MM.1S (cell line): ENCODE results near the gene ZNRF3.
"Not testable (repeated sequence)": the region's sequence is repeated elsewhere in the genome, so short reads cannot be mapped to it uniquely, and the experiment has no call there.

Experiments
- DNase-seq: peaks from one replicate; pipeline ENCODE4 v3.0.0-alpha.2; 2015
- H2AFZ ChIP-seq: fragments of 300-600 bp; sonication (generic); 2 replicates; pipeline ENCODE4 v1.6.0; 2016; ENCODE audit warnings: antibody characterized with exemption, low read length
- H3F3A ChIP-seq: fragments of 300-600 bp; sonication (generic); 2 replicates; pipeline ENCODE4 v1.6.1; 2016; ENCODE audit warnings: mild to moderate bottlenecking, antibody characterized with exemption, low read length, moderate library complexity, mixed read lengths; ENCODE audit not compliant: insufficient read depth
- H3K27ac ChIP-seq: fragments of 300-600 bp; sonication (generic); 2 replicates; pipeline ENCODE4 v1.5.1; 2016; ENCODE audit warnings: mild to moderate bottlenecking, low read length
- H3K27me3 ChIP-seq: fragments of 300-600 bp; sonication (generic); replicated peaks from 2 replicates; pipeline ENCODE4 v1.6.0; 2016; ENCODE audit warnings: low read length; ENCODE audit not compliant: insufficient read depth
- H3K36me3 ChIP-seq: fragments of 300-600 bp; sonication (generic); replicated peaks from 2 replicates; pipeline ENCODE4 v1.6.1; 2016; ENCODE audit warnings: mild to moderate bottlenecking, low read length, mixed read lengths; ENCODE audit not compliant: insufficient read depth
- H3K4me1 ChIP-seq: fragments of 300-600 bp; sonication (generic); 2 replicates; pipeline ENCODE4 v1.6.1; 2016; ENCODE audit warnings: low read length, mixed read lengths
- H3K4me2 ChIP-seq: fragments of 300-600 bp; sonication (generic); 2 replicates; pipeline ENCODE4 v1.6.0; 2016; ENCODE audit warnings: low read depth, low read length
- H3K4me3 ChIP-seq: fragments of 300-600 bp; sonication (generic); 2 replicates; pipeline ENCODE4 v1.5.1; 2016; ENCODE audit warnings: low read length, mixed read lengths
- H3K79me2 ChIP-seq: fragments of 300-600 bp; sonication (generic); 2 replicates; pipeline ENCODE4 v1.6.1; 2016; ENCODE audit warnings: mixed run types, low read length, mixed read lengths
- H3K9ac ChIP-seq: fragments of 300-600 bp; sonication (generic); 2 replicates; pipeline ENCODE4 v1.6.1; 2016; ENCODE audit warnings: low read length, mixed read lengths
- H3K9me2 ChIP-seq: fragments of 300-600 bp; sonication (generic); replicated peaks from 2 replicates; pipeline ENCODE4 v1.6.1; 2016; ENCODE audit warnings: mild to moderate bottlenecking, low read length, mixed read lengths; ENCODE audit not compliant: insufficient read depth
- H3K9me3 ChIP-seq: fragments of 300-600 bp; sonication (generic); replicated peaks from 2 replicates; pipeline ENCODE4 v1.6.1; 2016; ENCODE audit warnings: mild to moderate bottlenecking, low read length, mixed read lengths; ENCODE audit not compliant: insufficient read depth
- H4K20me1 ChIP-seq: fragments of 300-600 bp; sonication (generic); 2 replicates; pipeline ENCODE4 v1.6.1; 2016; ENCODE audit warnings: mild to moderate bottlenecking, low read length, moderate library complexity, mixed read lengths; ENCODE audit not compliant: insufficient read depth
- EZH2 ChIP-seq: fragments of 300-600 bp; sonication (generic); optimal IDR thresholded peaks from 2 replicates; pipeline ENCODE3; 2017; ENCODE audit warnings: low read depth, mild to moderate bottlenecking, antibody characterized with exemption, low read length, mixed read lengths
- EZH2phosphoT487 ChIP-seq: fragments of 300-600 bp; sonication (generic); IDR thresholded peaks from 2 replicates; pipeline ENCODE4 v1.6.1; 2018; ENCODE audit warnings: antibody characterized with exemption, low read length
- TF ChIP-seq, protein P1 (sequence below): fragments of 300-600 bp; sonication (generic); IDR thresholded peaks from 2 replicates; pipeline ENCODE4 v1.5.1; 2016; ENCODE audit warnings: antibody characterized with exemption, low read length, mixed read lengths

Gene ZNRF3

DNA sequence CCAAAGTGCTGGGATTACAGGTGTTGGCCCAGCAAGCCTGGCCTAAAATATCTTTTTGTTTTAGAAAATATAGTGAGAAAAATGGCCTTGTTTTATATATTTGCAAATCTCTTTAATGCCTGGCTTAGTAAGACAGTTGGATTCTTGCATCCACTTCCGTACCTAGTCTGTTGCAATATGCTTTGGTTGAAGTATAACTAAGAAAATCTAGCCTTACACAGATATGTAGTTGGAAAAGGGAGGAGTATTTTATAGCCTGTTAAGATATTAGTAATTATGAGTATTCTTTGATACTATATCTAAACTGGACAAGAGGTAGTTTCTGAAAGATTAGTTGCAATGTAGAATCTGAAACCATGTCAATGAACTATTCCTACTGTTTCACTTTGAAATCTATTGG lies 65.1 kb downstream of the ZNRF3 start:
- H3K27me3 ChIP-seq = no peaks in the 10 kb centered on the region
- peaks cover 20% of the 10 kb centered on the region; the same call in 1 of the 2 replicates for H3K79me2 ChIP-seq
- H3K4me3 ChIP-seq = no peak overlapping the region
- no peak overlapping the region for H3K27ac ChIP-seq
- H2AFZ ChIP-seq = no peak overlapping the region
- DNase-seq = no peak
- H4K20me1 ChIP-seq = no peaks in the 10 kb centered on the region
- TF ChIP-seq, protein P1, sequence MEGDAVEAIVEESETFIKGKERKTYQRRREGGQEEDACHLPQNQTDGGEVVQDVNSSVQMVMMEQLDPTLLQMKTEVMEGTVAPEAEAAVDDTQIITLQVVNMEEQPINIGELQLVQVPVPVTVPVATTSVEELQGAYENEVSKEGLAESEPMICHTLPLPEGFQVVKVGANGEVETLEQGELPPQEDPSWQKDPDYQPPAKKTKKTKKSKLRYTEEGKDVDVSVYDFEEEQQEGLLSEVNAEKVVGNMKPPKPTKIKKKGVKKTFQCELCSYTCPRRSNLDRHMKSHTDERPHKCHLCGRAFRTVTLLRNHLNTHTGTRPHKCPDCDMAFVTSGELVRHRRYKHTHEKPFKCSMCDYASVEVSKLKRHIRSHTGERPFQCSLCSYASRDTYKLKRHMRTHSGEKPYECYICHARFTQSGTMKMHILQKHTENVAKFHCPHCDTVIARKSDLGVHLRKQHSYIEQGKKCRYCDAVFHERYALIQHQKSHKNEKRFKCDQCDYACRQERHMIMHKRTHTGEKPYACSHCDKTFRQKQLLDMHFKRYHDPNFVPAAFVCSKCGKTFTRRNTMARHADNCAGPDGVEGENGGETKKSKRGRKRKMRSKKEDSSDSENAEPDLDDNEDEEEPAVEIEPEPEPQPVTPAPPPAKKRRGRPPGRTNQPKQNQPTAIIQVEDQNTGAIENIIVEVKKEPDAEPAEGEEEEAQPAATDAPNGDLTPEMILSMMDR = no peak
- TF ChIP-seq EZH2 (no peak), EZH2phosphoT487 (no peak)
- no peaks in the 10 kb centered on the region for H3F3A ChIP-seq
- H3K9ac ChIP-seq = no peak overlapping the region
- H3K9me2 ChIP-seq = no peaks in the 10 kb centered on the region
- H3K36me3 ChIP-seq = no peaks in the 10 kb centered on the region
- H3K4me1 ChIP-seq = no peaks in the 10 kb centered on the region
- no peaks in the 10 kb centered on the region for H3K9me3 ChIP-seq
- no peak overlapping the region for H3K4me2 ChIP-seq

DNA sequence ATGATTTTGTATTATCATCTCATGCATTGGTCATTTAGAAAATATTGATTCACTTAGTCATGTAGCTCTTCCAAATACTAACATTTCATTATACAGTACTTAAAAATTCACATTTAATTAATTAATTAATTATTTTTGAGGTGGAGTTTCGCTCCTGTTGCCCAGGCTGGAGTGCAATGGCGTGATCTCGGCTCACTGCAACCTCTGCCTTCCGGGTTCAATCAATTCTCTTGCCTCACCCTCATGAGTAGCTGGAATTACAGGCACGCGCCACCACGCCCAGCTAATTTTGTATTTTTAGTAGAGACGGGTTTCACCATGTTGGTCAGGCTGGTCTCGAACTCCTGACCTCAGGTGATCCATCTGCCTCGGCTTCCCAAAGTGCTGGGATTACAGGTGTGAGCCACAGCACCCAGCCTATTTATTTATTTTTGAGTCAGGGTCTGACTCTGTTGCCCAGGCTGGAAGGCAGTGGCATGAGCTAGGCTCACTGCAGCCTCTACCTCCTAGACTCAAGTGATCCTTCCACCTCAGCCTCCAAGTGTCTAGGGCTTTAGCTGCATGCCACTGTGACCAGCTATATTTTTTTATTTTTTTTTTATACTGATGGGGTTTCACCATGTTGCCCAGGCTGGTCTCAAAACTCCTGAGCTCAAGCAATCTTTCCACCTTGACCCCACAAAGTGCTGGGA lies 65.6 kb downstream of the ZNRF3 start:
- H3K9ac ChIP-seq, H3K9me3 ChIP-seq, H3K4me1 ChIP-seq, H3F3A ChIP-seq, H3K9me2 ChIP-seq, H3K36me3 ChIP-seq, H4K20me1 ChIP-seq, DNase-seq, H3K4me3 ChIP-seq, H3K4me2 ChIP-seq, H3K27ac ChIP-seq, H2AFZ ChIP-seq, H3K27me3 ChIP-seq: not testable (repeated sequence)
- peaks cover 20% of the 10 kb centered on the region; the same call in 1 of the 2 replicates for H3K79me2 ChIP-seq

DNA sequence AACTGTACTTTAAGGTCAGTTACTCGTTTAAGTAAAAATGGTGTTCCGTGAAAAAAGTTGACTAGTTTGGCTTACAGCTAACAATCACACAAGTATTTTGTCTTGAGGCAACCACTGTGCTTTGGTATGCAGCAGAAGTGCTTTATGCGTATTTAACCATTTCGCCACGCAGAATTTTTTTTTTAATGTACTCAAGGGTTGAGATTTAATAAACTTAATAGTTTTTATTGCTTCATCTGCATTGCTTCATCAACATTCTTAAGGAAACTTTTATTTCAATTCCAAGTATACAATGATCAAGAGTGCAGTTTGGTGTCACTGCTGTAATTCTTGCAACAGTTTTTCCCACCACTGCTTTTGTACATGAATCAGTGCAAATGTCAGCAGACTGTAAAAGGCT lies 66.4 kb downstream of the ZNRF3 start:
- Histone ChIP-seq H3K4me2 (no peak overlapping the region), H3K27me3 (no peaks in the 10 kb centered on the region), H3F3A (no peaks in the 10 kb centered on the region), H3K27ac (no peak overlapping the region), H2AFZ (no peak overlapping the region), H3K9me3 (no peaks in the 10 kb centered on the region), H3K9ac (no peak overlapping the region), H3K36me3 (no peaks in the 10 kb centered on the region), H4K20me1 (peaks cover 3% of the 10 kb centered on the region; the same call in 1 of the 2 replicates), H3K4me3 (no peak overlapping the region), H3K79me2 (peaks cover 20% of the 10 kb centered on the region; the same call in 1 of the 2 replicates), H3K4me1 (no peaks in the 10 kb centered on the region), H3K9me2 (no peaks in the 10 kb centered on the region)
- TF ChIP-seq EZH2phosphoT487 = no peak
- DNase-seq = no peak

DNA sequence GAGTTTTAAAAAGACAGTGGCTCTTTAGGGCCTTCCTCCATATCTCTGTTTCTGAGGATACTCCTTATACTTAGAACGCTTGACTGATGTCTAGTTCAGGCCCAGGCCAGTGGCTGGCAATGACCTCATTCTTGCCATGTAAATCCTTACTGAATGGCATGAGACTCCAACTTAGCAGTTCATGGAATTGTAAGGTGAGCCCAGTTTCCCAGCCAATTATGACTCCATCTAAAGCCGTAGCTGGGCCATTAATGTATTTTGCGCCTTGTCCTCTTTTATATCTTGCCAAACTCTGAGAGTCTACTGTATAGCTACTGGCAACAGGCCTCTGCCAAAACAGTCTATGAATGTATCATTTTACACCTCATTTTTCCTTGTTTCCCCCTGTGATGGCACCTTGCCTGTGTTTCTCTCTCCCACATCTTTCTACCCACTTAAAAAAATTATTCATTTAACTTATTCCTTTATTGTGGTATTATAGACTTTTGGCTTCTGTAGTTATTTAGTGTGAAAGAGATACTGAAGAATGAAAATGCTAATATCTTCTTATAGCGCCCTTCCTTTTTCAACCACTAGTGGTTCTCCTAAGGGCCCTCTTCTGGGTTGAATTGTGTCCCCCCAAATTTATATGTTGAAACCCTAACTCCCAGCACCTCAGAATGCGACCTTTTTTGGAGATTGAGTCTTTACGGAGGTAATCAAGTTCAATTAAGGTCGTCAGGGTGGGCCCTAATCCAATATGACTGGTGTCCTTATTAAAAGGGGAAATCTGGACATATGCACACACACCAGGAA lies 67.4 kb downstream of the ZNRF3 start:
- no peak overlapping the region for H3K4me3 ChIP-seq
- H3K9me2 ChIP-seq = no peaks in the 10 kb centered on the region
- peaks cover 3% of the 10 kb centered on the region; the same call in 1 of the 2 replicates for H4K20me1 ChIP-seq
- H3K9me3 ChIP-seq = no peaks in the 10 kb centered on the region
- peaks cover 20% of the 10 kb centered on the region; the same call in 1 of the 2 replicates for H3K79me2 ChIP-seq
- no peak for TF ChIP-seq EZH2
- TF ChIP-seq, protein P1 = 0 out of 2 replicates have a peak, but pooled peaks have one; percentile 8
- DNase-seq = no peak
- H3F3A ChIP-seq = peaks cover 3% of the 10 kb centered on the region; the same call in 1 of the 2 replicates
- no peak overlapping the region for H3K27ac ChIP-seq
- no peak overlapping the region for H2AFZ ChIP-seq
- H3K36me3 ChIP-seq = no peaks in the 10 kb centered on the region
- peaks cover 8% of the 10 kb centered on the region for H3K4me1 ChIP-seq
- H3K9ac ChIP-seq = no peak overlapping the region
- H3K27me3 ChIP-seq = no peaks in the 10 kb centered on the region
- no peak overlapping the region for H3K4me2 ChIP-seq
